GM23248 (cell line): ENCODE measurements around the gene PPP6R1. TPM values are rescaled to one million over a fixed set of nuclear protein-coding genes. Genes with fewer than 3 reads are reported as not detected.

Source experiments
- DNase-seq: peaks from one replicate; pipeline ENCODE4 v3.0.0-alpha.2; 2015
- H2AFZ ChIP-seq: fragments of 200-600 bp; sonication (generic); 2 replicates; pipeline ENCODE4 v1.6.1; 2016; ENCODE audit warnings: antibody characterized with exemption
- H3F3A ChIP-seq: fragments of 200-600 bp; sonication (generic); 2 replicates; pipeline ENCODE4 v1.6.1; 2016; ENCODE audit warnings: mild to moderate bottlenecking, antibody characterized with exemption, mixed run types; ENCODE audit not compliant: insufficient read depth
- H3K27ac ChIP-seq: fragments of 200-600 bp; sonication (generic); 2 replicates; pipeline ENCODE4 v1.5.1; 2016; ENCODE audit warnings: mild to moderate bottlenecking
- H3K27me3 ChIP-seq: fragments of 200-600 bp; sonication (generic); replicated peaks from 2 replicates; pipeline ENCODE4 v1.6.1; 2016; ENCODE audit warnings: mild to moderate bottlenecking; ENCODE audit not compliant: insufficient read depth
- H3K36me3 ChIP-seq: fragments of 200-600 bp; sonication (generic); 2 replicates; pipeline ENCODE4 v1.6.1; 2016; ENCODE audit warnings: low read depth, mild to moderate bottlenecking
- H3K4me1 ChIP-seq: fragments of 200-600 bp; sonication (generic); 2 replicates; pipeline ENCODE4 v1.6.1; 2016; ENCODE audit warnings: mild to moderate bottlenecking; ENCODE audit not compliant: insufficient read depth
- H3K4me2 ChIP-seq: fragments of 200-600 bp; sonication (generic); one replicate; pipeline ENCODE4 v1.6.1; 2016; ENCODE audit warnings: mild to moderate bottlenecking; ENCODE audit not compliant: unreplicated experiment
- H3K4me3 ChIP-seq: fragments of 200-600 bp; sonication (generic); 2 replicates; pipeline ENCODE4 v1.5.1; 2016; ENCODE audit warnings: mild to moderate bottlenecking
- H3K79me2 ChIP-seq: fragments of 200-600 bp; sonication (generic); 2 replicates; pipeline ENCODE4 v1.6.1; 2016; ENCODE audit warnings: mild to moderate bottlenecking; ENCODE audit not compliant: insufficient read depth
- H3K9ac ChIP-seq: fragments of 200-600 bp; sonication (generic); 2 replicates; pipeline ENCODE4 v1.6.1; 2016; ENCODE audit warnings: mild to moderate bottlenecking
- H3K9me2 ChIP-seq: fragments of 200-600 bp; sonication (generic); 2 replicates; pipeline ENCODE4 v1.6.1; 2016; ENCODE audit warnings: mixed run types, mild to moderate bottlenecking, moderate library complexity; ENCODE audit not compliant: insufficient read depth
- H3K9me3 ChIP-seq: fragments of 200-600 bp; sonication (generic); one replicate; pipeline ENCODE4 v1.6.1; 2017; ENCODE audit warnings: low read depth
- H4K20me1 ChIP-seq: fragments of 200-600 bp; sonication (generic); 2 replicates; pipeline ENCODE4 v1.6.0; 2016; ENCODE audit not compliant: insufficient read depth
- EZH2 ChIP-seq: fragments of 200-600 bp; sonication (generic); IDR thresholded peaks from 2 replicates; pipeline ENCODE4 v1.6.1; 2018; ENCODE audit warnings: antibody characterized with exemption, mild to moderate bottlenecking; ENCODE audit not compliant: insufficient read depth, poor library complexity, severe bottlenecking
- EZH2phosphoT487 ChIP-seq: fragments of 200-600 bp; sonication (generic); IDR thresholded peaks from 2 replicates; pipeline ENCODE4 v1.6.1; 2018; ENCODE audit warnings: antibody characterized with exemption, moderate library complexity, mild to moderate bottlenecking, low read depth; ENCODE audit not compliant: insufficient read depth
- WGBS, 2 experiments: methylation state at CpG; one replicate each; pipeline ENCODE4 v1.1.6; 2015 to 2017; ENCODE audit warnings: low lambda C conversion rate in 2 of 2, low coverage in 1 of 2; ENCODE audit errors: missing lambda C conversion rate in 2 of 2; 5-methylcytosine and 5-hydroxymethylcytosine counted together
- in situ Hi-C: fragments of 300-500 bp; cut with MboI; formaldehyde crosslinking; loops from 2 replicates; pipeline ENCODE4 v1.15.0; 2020
- polyA plus RNA-seq: library from polyadenylated mRNA; unstranded; fragments of >200 nt; fragmentation: Nextera tagmentation; extraction: Ambion mirVana; gene quantifications from 2 replicates; pipeline ENCODE4 v1.2.1, GENCODE V29; 2016
- total RNA-seq: library from RNA; depleted of rRNA; stranded (reverse); fragments of >200 nt; shearing (Covaris generic); gene quantifications from 2 replicates; pipeline ENCODE4 v1.2.3, GENCODE V29; 2014

Gene PPP6R1
- total and polyA plus RNA-seq, 2 experiments from 2014 or later, result 9.7 to 36.9 TPM

DNA sequence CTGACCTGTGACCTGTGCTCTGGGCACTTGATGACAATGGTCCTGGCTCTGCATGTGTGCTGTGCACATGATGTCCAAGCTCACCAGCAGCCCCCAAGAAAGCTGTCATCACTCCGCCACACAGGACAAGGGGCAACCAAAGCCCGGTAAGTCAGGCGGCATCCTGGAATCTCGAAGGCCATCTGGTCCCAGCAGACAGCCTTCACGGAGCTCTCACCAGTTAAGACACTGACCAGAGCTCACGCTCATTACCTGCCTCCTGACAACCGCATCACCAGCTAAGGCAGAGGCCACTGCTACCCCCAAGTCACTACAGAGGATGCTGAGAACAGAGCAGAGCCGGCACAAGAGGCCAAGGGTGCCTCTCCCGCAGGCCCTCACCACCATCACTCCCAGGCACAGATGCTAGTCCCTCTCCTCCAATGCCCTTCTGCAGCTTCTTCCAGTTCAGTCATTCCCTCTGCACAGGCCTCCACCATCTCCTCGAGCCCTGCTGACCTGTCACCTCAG is 10.6 kb downstream of the PPP6R1 start:
- no peaks in the 10 kb centered on the region for H3K36me3 ChIP-seq
- no peak for DNase-seq
- no peak for TF ChIP-seq EZH2
- TF ChIP-seq EZH2phosphoT487, result no peak
- H3F3A ChIP-seq, result no peaks in the 10 kb centered on the region
- 0 out of 2 replicates have a peak, but pooled peaks cover 3% of the 10 kb centered on the region for H3K4me1 ChIP-seq
- H3K27me3 ChIP-seq, result no peaks in the 10 kb centered on the region
- no peak overlapping the region for H3K4me3 ChIP-seq
- no peak overlapping the region for H3K4me2 ChIP-seq
- H3K27ac ChIP-seq, result peak overlapping the region; percentile 35
- WGBS, 2 experiments, result 78 to 82% methylated on average over 10 of the region's 10 CpGs
- H3K9me3 ChIP-seq, result no peaks in the 10 kb centered on the region
- in situ Hi-C loops, result no loop called here
- peaks cover 85% of the 10 kb centered on the region for H3K79me2 ChIP-seq
- no peaks in the 10 kb centered on the region for H3K9me2 ChIP-seq
- H3K9ac ChIP-seq, result no peak overlapping the region
- H4K20me1 ChIP-seq, result no peaks in the 10 kb centered on the region; the same call in 1 of the 2 replicates
- H2AFZ ChIP-seq, result no peak overlapping the region

- Histone ChIP-seq H3K9me2 (no peaks in the 10 kb centered on the region), H3K9ac (no peak overlapping the region), H3K36me3 (no peaks in the 10 kb centered on the region), H3F3A (no peaks in the 10 kb centered on the region), H3K79me2 (peaks cover 79% of the 10 kb centered on the region), H4K20me1 (no peaks in the 10 kb centered on the region; the same call in 1 of the 2 replicates), H3K4me1 (0 out of 2 replicates have a peak, but pooled peaks cover 3% of the 10 kb centered on the region), H2AFZ (no peak overlapping the region), H3K4me3 (no peak overlapping the region), H3K27ac (peak overlapping the region; percentile 35), H3K9me3 (no peaks in the 10 kb centered on the region), H3K4me2 (no peak overlapping the region), H3K27me3 (no peaks in the 10 kb centered on the region)
- 49 to 51% methylated on average over 10 of the region's 10 CpGs for WGBS, 2 experiments
- TF ChIP-seq EZH2phosphoT487 (no peak), EZH2 (no peak)
- peak; percentile 73 for DNase-seq
- in situ Hi-C loops, result no loop called here
Measured at GRCh38 chr19:55247621-55248099, 11.2 kb downstream of the PPP6R1 start.

DNA sequence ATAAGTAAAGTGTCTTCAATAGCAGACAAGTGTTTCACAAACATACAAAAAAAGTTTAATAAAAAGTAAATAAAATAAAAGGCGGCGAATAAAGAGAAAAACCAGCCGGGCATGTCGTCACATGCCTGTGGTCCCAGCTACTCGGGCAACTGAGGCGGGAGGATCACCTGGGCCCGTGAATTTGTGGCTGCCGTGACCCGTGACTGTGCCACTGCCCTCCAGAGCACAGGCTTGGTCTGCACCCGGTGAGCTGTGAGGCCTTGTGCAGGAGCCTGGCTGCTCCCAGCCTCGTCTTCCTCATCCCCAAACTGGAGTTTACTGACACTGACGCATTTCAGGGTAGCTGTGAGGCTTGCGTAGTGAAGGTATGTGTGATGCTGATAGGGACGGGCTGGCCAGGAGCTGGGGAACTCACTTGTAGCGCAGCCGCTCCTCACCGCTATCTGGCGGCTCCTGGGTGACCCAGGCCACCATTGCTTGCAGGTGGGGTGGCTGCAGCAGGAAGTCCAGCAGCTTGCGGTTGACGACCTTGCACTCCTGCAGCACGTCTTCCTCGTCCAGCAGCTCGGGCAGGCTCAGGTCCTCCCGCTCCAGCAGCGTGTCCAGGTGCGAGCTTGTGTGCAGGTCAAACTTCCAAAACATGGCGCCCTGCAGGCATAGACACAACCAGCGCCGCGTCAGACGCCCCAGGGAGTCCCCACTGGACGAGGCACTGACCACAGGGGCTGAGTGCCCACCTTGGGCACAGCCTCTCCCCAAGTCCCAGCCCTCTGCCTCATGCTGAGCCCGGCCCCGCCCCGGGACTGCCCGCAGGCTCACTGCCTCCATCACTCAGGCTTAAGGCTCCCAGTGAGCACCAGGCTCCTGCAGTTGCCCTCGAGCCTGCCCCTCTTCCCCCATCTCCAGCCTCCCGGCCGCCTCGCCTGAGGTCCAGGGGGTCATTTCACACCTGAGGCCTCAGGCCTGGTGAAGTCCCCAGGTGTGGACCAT is 12.1 kb downstream of the PPP6R1 start:
- no peak overlapping the region for H3K4me3 ChIP-seq
- H3K9me2 ChIP-seq, result no peaks in the 10 kb centered on the region
- in situ Hi-C loops, result no loop called here
- 92 to 93% methylated on average over 38 to 40 of the region's 40 CpGs for WGBS, 2 experiments
- no peak for DNase-seq
- H4K20me1 ChIP-seq, result no peaks in the 10 kb centered on the region; the same call in 1 of the 2 replicates
- no peak overlapping the region for H2AFZ ChIP-seq
- H3K4me2 ChIP-seq, result no peak overlapping the region
- H3K4me1 ChIP-seq, result 0 out of 2 replicates have a peak, but pooled peaks cover 3% of the 10 kb centered on the region
- peak overlapping the region; percentile 27; the same call in 1 of the 2 replicates for H3K27ac ChIP-seq
- H3F3A ChIP-seq, result no peaks in the 10 kb centered on the region
- no peaks in the 10 kb centered on the region for H3K36me3 ChIP-seq
- no peak for TF ChIP-seq EZH2phosphoT487
- no peak for TF ChIP-seq EZH2
- peaks cover 70% of the 10 kb centered on the region for H3K79me2 ChIP-seq
- no peak overlapping the region for H3K9ac ChIP-seq
- no peaks in the 10 kb centered on the region for H3K27me3 ChIP-seq
- H3K9me3 ChIP-seq, result no peaks in the 10 kb centered on the region

DNA sequence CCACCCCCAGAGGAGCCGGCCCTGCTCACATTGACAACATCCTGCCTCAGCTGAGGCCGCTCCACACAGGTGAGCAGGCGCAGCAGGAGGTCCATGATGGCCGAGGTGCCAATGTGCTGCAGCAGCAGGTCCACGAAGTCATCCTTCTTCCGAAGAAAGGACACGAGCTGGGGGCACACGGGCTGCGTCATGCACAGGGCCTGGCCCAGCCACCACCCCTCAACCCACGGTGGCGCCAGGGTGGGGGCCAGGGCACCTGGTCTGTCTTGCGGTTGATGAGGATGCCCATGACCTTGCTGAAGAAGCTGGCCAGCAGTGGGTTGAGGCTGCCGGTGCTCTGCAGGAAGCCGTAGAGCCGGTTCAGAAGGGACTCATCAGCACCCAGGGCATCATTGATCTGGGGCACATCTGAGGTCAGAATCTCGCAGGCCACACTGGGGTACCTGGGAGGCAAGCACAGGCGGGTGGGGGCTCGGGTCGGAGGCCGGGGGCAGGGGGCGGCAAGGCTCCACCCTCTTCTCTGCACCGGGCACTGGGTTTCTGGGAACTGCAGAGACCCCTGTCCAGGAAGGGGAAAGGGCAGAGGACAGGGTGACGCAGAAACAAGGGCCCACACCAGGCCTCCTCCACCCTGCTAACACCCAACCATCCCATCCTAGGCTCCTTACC is 13.4 kb downstream of the PPP6R1 start:
- WGBS, 2 experiments, result 86 to 88% methylated on average over 17 to 23 of the region's 23 CpGs
- no peaks in the 10 kb centered on the region for H3F3A ChIP-seq
- no peaks in the 10 kb centered on the region for H3K36me3 ChIP-seq
- no peaks in the 10 kb centered on the region for H3K9me3 ChIP-seq
- in situ Hi-C loops, result no loop called here
- peaks cover 56% of the 10 kb centered on the region for H3K79me2 ChIP-seq
- H4K20me1 ChIP-seq, result no peaks in the 10 kb centered on the region; the same call in 1 of the 2 replicates
- H2AFZ ChIP-seq, result no peak overlapping the region
- H3K4me3 ChIP-seq, result no peak overlapping the region
- H3K27ac ChIP-seq, result no peak overlapping the region
- no peak for DNase-seq
- H3K27me3 ChIP-seq, result no peaks in the 10 kb centered on the region
- H3K9ac ChIP-seq, result no peak overlapping the region
- H3K9me2 ChIP-seq, result no peaks in the 10 kb centered on the region
- TF ChIP-seq EZH2phosphoT487, result no peak
- TF ChIP-seq EZH2, result no peak
- 0 out of 2 replicates have a peak, but pooled peaks cover 3% of the 10 kb centered on the region for H3K4me1 ChIP-seq
- no peak overlapping the region for H3K4me2 ChIP-seq
